GM18505 (cell line): ENCODE measurements around the gene WDR45.

Source experiments
- ATAC-seq: cut with Tn5 transposase; IDR thresholded peaks from one replicate; pipeline ENCODE4 v1.9.1; 2021; ENCODE audit not compliant: unreplicated experiment
- POLR2A ChIP-seq: IDR thresholded peaks from 4 replicates; pipeline ENCODE4 v1.6.1; 2011; ENCODE audit warnings: borderline replicate concordance; ENCODE audit not compliant: insufficient read depth, insufficient read length; ENCODE audit errors: extremely low read depth

Gene WDR45

DNA sequence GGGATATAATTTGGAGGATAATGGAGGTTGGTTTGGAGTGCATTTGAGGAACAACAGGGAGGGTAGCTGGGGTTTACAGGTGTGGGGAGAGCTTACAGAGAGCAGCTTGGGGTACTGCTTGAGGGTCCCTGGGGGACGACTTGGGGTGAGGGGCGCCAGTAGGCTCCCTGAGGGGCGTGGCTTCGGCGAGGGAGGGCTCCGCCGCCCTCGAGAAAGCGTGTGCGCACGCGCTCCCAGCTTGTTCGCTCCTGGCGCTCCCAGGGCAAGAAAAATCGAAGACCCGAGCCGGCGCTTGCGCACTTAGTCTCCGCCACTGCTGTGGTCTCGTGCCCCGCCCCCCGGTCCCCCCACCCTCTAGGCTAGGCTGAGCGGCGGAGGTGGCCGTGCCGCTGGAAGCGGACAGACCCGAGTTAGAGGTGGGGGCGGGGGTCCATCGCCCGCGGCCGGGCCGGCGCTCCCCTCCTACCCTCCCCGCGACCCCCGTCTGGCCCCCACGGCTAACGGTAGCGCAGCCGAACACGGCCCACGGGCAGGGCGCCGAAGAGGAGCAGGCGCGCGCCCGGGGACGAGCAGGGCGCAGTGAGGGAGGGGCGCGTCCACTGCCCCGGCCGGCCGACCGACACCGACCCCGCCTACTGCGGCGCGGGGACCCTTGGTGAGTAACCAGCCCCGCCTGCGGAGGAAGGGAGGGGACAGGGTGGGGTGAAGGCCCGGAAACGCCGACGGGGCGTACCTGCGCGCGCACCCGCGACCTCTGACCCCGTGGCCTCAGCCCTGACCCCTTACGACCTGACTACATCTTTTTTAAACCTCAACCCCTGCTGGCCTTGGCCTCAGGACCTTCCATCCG lies 26.2 kb downstream of the WDR45 start:
- no peak for ATAC-seq
- TF ChIP-seq POLR2A = peak; percentile 17

DNA sequence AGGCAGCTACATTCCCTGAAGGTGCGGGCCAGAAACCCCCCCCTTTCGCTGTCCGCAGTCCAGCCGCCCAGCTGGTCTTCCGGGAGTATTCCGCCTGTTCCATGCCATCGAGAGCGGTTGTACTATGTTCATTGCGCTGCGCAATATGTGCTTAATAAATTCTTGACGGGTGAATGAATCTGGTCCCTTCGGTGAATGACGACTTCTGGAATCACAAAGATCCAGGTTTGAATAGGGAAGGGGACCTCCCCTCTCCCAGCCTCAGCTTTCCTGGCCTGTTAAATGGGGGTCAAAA lies 35.8 kb downstream of the WDR45 start:
- no peak for ATAC-seq
- no peak for TF ChIP-seq POLR2A

DNA sequence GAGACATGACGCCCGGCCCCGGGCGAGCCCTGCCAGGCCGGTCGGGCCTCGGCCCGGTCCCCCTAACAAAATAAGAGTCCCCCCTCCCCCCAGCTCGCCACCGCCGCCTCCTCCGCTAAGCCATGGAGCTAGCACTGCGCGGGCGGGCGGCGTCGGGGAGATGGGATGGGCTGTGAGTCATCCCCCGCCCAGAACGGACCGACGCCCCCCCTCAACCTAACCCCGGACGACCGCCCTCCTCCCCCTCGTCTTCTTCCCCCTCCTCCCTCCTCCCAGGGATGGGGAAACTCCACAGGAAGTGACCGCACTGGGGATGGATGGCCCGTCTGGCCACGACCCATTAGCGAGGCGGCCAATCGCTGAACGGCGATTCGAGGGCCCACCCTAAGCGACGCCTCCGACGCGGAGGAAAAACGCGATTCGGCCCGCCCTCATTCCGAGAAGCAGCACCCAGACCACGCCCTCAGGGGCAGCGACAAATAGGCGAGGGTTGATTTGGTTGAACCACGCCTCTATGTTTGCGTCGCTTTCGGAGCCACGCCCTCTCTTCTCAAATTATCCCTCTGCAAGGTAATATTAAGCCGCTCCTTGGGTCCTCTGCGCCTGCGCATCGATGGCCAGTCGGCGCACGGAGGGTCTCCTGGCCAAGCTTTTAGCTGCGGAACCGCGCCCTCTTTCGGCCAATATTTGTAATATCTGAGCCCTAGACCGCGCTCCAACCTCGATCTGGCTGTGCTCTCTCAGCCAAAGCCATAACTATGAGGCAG lies 36.3 kb downstream of the WDR45 start, which contains the start of gene TFE3:
Gene TFE3 (minus strand): TSS at position 138 of the 767 bp plus-strand sequence. CDS start 131 bp downstream, at position 7.
- TF ChIP-seq POLR2A = peak; percentile 32
- peak; percentile 91 for ATAC-seq

DNA sequence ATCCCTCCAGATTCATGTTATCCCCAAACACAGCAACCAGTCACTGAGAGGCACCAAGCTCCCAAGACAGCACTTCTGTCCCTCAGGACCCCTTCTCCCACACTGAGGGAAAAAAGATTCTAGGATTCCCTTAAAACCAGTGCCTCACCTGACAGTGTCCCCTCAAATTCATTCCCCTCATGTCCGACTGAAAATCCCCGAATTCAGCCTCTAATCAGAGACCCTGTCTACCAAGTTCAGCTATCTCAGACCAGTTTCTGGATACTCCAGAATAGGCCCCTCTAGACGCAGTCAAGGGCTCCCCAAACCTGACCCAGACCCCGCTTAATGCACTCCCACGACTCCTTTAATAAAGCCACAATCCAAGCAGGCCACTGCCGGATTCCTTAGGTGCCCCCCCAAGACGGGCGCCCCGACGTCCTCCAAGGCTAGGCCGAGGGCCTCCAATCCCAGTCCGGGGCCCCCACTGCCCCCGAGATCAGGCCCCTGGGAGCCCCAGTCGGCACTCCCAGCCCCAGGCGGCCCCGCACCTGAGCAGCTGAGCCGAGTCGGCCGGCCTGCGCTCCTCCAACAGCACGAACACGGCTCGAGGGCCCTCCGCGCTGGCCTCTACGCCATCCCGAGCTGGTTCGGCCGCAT lies 37.0 kb downstream of the WDR45 start:
- no peak for ATAC-seq
- TF ChIP-seq POLR2A = no peak

DNA sequence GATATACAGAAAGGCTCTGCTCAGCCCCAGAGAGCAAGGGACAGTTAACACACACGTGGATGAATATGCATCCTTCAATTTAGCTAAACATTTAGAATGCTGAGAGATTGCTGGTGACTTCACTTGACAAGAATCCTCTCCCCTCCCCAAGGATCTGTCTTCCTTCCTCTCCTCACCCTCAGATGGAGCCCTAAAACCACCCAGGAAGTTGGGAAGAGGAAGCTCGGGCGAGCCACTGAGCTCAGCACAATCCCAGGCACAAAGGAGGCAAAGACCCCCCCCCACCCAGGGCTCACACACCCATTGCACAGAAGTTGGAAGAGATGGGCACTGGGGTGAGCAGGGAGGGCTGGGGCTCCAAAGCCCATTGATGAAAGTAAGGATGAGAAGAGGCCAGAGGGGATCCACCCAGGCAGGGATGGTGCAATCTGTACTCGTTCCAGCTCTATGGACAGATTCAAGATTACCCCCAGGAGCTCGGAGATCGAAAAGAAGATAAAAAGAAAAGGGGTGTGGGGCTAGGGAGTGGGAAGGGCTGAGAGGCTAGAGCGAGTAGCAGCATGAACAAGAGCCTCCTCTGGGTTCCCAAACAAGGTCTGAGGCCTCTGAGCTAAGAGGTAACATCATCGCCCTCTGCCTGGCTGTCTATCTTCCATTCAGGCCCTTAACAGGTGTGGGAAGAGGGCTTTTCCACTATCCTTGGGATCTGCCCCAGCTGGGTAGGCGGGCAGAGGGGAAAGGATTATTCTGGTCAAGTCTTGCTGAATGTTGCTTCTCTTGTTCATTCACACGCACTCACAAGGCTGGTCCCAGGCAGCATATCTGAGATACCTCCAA lies 37.7 kb downstream of the WDR45 start:
- ATAC-seq = no peak

DNA sequence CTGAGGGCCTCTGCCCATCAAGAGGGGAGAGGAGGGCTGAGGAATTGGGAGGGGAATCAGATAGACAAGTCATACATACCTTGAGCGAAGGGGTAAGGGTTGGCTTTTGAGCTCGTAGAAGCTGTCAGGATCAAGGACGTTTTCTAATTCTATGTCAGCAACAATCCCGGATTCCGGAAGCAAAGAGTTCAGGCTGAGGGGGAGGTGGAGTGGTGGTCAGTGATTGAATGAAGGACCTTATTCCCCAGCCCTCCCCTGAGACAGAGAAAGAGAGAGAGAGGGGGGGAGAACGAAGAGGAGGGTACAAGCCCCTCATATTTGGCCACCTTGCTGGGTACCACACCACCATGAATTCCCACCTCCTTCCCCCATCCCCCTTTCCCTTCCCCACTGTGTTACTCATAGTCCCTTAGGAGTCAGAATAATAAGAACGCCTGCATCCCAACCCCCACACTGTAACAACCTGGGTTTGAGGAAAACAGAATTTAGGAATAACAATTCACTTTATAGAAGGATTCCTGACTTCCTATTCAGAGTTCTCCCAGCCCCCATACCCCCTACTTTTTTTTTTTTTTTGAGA lies 39.2 kb downstream of the WDR45 start:
- TF ChIP-seq POLR2A = no peak
- ATAC-seq = no peak

More for the DNA sequence above, 37.7 kb downstream of the WDR45 start:
- TF ChIP-seq POLR2A = no peak

DNA sequence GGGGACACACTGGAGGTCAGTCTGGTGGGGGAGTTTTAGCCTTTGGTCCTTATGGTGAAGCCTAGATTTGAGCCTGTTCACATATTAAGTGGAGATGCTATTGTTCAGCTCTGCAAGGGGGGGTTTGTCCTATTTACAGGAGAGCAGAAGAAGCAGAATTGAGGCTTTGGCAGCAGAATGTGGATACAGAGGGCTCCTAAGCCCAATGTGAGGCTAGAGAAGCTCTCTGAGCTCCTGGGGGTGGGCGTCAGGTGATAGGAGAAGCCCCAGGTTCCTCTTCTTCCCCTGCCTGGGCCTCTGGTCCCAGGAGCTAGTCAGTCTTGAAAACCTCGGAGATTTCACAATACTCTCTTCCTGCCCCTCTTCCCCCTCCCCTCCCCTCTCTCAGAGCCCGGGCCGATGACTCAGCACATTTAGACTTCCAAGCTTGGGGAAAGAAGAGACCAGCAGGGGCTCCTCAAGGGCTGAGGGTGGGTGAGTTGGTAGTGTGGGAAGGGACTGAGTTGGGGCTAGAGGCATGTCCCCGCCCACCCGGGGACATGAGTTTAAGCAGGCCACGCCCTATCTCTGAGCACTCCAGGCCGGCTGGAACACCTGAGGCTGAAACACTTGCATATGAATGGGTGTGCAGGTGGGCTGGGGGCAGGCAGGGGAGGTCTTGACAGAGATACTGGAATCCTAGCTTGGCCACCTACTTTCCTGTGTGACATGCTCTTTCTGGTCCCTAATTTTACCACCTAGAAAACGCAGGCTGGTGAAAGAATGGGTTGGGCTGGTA lies 39.9 kb downstream of the WDR45 start:
- no peak for TF ChIP-seq POLR2A
- ATAC-seq = no peak

DNA sequence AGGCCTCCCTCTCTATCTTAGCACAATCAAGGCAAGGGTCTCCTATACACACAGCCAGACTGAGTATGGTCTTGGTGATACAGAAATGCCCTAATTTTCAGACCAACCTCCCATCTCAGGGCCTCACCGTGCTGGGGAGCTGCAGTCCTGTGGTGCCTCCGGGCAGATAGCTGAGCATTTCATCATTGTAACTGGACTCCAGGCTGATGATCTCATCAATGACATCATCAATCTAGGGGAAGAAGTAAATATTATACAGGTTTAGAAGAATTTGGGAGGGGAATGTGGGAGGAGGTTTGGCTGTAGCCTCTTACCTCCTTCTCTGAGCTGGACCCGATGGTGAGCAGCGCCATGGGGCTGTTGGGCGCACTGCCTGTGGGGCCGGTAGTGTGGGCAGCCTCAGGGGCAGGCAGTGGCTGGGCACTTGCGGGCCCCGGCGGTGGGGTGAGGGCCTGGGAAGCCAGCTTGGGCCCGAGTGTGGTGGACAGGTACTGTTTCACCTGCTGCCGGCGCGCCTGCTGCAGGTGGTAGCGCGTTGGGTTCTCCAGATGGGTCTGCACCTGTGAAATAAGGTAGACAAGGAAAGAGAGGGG lies 41.7 kb downstream of the WDR45 start:
- TF ChIP-seq POLR2A = no peak

DNA sequence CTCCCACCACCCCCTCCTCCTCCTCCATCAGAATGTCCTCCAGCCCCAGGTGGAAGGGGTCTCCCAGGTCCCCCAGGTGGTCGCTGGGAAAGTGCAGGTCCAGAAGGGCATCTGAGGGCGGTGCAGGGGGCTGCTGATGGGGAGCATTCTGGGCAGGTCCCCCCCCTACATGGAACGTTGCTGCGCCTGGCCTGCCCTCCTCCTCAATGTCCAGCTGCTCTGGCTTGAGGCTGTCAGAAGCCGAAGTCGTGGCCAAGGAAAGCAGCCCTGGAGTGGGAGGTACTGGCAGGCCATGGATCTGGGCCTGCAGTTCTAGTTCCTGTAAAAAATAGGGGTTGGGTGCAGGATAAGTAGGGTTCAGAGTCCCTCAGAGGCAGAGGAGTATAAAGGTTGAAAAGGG lies 49.4 kb downstream of the WDR45 start:
- ATAC-seq = no peak
- TF ChIP-seq POLR2A = no peak

More for the DNA sequence above, 41.7 kb downstream of the WDR45 start:
- ATAC-seq = no peak

DNA sequence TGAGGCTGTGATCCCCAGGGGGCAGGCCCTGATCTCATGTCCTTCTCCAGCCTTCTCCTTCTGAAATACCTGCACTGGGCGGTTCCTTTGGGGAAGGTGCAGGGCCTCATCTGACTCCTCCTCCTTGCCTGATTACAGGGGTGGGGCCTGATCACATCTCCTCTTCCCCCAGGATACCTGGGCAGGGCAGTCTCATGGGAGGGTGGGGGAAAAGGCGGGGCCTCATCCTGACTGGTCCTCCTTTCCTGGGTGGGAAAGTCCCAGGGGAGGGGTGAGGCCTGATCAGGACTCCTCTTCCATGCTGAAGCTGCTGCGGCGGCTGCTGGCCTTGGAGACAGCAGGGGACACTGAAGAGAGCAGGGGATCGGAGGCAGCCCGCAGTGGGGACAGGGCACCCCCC lies 49.8 kb downstream of the WDR45 start:
- no peak for ATAC-seq
- no peak for TF ChIP-seq POLR2A
